HG02678 (cell line): ENCODE measurements around the gene AGBL4.
A peak's percentile ranks its signal among the peaks of the same experiment; 100 is the strongest.

Experiments
- ATAC-seq: cut with Tn5 transposase; IDR thresholded peaks from one replicate; pipeline ENCODE4 v1.9.1; 2021; ENCODE audit warnings: mild to moderate bottlenecking, moderate library complexity; ENCODE audit not compliant: unreplicated experiment

Gene AGBL4

GRCh38 chr1:48916130-48917069 is 1107.4 kb downstream of the AGBL4 start:
- ATAC-seq = no peak

GRCh38 chr1:48908606-48909005 is 1115.1 kb downstream of the AGBL4 start:
- no peak for ATAC-seq

- no peak for ATAC-seq
Measured at GRCh38 chr1:48906729-48907128, 1117.0 kb downstream of the AGBL4 start.

GRCh38 chr1:48906164-48906563 is 1117.6 kb downstream of the AGBL4 start:
- no peak for ATAC-seq

GRCh38 chr1:48903291-48903690 is 1120.5 kb downstream of the AGBL4 start:
- no peak for ATAC-seq

DNA sequence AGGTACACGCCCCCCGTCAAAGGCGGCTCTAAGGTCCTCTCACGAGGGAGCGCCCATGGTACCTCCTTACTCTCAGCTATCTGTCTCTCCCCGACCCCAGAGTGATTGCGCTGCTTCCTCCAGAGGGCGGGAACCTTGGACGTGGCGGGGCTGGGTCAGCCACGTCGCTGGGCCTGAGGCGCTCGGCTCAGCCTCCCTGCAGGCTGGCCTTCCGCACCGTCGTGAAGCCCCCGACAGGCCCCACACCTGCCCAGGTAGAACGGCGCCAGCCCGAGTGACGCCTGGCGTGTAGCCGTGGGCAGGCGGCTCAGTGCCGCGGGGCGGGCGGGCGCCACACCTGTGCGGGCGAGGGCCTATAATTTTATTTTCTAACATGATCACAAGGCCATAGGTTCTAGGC is 1124.9 kb downstream of the AGBL4 start:
- no peak for ATAC-seq

GRCh38 chr1:48889615-48890014 is 1134.1 kb downstream of the AGBL4 start:
- no peak for ATAC-seq

DNA sequence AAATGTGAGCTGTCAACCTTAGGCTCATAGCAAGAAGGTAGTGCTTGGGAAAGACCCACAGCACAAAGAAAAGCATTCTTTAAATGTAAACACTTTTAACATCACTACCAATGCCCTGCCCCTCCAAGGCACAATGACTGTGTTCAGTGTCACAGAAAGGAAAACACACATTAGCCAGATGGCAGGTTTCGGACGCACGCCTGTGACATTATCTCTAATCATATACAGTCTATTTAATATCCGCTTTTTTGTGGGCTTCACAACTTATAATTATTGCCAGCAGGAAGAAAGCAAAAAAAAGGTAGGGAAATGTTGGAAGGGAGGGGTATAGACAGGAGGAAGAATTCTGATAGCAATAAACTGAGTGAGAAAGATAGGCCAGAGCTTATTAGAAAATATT is 1134.7 kb downstream of the AGBL4 start:
- ATAC-seq = no peak

DNA sequence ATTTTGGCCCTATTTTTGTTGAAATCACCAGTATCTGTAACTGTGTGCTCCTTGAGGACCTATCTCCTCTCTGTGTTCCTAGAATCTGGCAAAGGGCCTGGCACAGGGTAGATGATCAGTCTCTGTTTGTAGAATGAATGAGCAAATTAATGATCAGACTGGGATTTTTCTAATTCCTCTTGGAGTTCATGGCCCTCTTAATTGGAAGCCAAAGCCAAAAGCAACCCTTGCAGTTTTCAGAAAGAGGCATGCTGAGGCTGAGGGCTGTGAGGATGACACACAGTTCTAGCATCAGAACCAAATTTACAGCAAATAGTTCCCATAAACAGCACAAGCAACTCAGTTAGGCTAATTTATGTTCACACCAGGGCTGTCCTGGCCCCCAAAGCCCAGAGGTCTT is 1136.0 kb downstream of the AGBL4 start:
- no peak for ATAC-seq

- no peak for ATAC-seq
Measured at GRCh38 chr1:48882020-48882419, 1141.7 kb downstream of the AGBL4 start.

GRCh38 chr1:48878191-48878940 is 1145.4 kb downstream of the AGBL4 start:
- no peak for ATAC-seq

GRCh38 chr1:48876330-48876785 is 1147.4 kb downstream of the AGBL4 start:
- ATAC-seq = no peak

DNA sequence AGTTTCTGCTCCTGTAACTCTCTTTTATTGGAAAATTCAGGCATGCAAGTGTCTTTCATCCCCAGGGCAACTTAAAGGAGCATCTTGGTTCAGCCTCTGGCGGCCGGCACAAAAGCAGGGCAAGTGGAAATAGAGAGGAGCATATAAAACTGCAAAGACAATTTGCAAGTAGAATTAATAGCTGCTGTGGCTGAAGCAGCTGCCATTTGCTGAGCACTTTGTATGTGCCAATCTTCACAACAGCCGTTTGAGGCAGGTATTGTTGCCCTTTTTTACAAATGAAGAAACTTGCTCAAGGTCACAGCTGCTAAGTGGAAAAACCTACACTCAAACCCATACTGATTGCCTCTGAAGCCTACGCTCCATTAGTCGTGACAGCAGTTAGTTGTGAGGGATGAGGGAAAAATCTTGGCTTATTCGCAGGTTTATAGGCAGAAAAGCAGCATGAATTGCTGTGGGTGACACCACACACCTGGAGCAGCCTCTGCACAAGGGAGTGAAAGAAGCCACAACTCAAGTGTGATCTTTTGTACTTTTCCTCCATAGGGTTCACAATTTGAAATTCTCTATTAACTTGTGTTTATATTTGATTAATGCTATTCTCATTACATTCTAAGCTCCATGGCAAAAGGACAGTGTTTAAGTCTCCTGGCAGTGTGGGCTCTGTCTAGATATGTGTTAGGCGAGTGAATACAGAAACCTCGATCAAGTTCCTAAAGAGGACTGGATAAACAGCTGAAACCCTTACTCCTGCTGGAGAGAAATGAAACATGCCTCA is 1148.0 kb downstream of the AGBL4 start:
- ATAC-seq = no peak

- ATAC-seq = no peak
Measured at GRCh38 chr1:48873944-48874343, 1149.8 kb downstream of the AGBL4 start.

DNA sequence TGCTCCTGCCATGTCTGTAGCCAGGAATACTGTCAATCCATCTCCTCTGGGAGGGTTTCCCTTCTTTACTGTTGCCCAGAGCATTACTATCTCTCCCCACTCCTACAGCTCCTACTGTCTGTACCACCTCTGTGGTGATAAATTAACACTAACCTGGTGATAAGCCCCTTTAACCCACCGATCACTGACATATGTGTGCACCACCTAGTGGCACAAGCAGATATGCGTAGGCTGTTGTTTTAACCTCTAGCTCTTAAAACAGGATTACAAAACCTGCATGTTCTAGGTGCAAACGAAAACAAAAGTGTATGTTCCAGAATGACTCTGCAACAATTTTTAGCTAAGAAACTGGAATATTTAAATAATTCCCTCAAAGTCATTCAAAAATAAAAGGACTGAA is 1153.2 kb downstream of the AGBL4 start:
- peak; percentile 62 for ATAC-seq

GRCh38 chr1:48869116-48869893 is 1154.4 kb downstream of the AGBL4 start:
- ATAC-seq = no peak

DNA sequence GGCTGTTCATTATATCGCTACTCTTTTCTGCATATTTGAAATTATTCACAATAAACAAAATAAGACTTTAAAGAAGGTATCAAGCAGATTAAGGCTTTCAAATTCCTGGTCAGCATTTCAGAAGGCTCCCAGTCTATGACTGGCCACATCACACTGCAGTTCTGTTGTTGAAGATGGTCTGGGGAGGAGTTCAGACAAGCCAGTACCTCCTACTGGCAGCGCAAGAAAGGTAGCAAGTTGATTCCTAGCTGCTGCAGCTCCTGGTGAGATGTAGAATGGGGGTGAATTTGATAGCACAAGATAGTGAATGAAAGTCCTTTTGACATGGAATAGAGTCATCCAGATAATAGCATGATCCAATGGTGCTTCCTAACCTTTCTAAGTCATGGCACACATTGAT is 1158.8 kb downstream of the AGBL4 start:
- ATAC-seq = no peak

DNA sequence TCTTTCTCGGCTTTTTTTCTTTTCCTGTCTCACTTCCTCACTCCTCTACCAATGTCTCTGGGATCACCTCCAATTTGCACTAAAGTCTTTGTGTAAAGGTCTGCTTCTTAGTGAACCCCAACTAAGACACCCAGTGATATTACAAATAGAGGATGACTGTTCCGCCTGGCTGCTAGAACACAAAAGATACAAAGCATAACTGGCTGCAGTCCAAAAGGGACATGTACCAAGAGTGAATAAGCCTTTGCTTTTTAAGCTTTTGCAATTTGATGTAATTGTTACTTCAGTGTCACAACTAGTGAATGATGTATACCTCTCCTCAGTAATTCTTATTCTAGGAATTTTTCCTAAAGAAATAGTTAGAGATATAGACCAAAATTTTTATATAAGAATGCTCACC is 1164.3 kb downstream of the AGBL4 start:
- ATAC-seq = no peak

DNA sequence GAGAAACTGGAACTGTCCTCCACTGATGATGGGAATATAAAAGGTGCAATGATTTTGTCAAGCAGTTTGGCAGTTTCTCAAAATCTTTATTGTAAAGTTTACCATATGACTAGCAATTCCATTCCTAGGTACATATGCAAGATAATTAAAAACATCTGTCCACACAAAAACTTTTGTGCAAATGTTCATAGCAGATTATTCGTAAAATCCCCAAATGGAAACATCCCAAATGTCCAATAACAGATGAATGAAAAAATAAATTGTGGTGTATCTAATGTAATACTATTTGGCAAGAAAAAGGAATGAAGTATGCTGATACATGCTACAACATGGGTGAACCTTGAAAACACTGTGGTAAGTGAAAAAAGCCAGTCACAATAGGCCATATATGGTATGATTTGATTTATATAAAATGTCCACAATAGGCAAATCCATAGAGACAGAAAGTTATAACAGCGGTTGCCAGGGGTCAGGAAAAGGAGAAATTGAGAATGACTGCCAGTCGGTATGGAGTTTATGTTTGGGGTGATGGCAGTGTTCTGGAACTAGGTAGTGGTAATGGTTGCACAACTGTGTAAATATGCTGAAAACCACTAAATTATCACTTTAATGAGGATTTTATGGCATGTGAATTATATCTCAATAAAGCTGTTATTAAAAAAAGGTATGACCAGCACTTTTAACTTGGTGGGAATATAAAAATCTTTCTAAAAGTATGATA is 1165.4 kb downstream of the AGBL4 start:
- no peak for ATAC-seq

DNA sequence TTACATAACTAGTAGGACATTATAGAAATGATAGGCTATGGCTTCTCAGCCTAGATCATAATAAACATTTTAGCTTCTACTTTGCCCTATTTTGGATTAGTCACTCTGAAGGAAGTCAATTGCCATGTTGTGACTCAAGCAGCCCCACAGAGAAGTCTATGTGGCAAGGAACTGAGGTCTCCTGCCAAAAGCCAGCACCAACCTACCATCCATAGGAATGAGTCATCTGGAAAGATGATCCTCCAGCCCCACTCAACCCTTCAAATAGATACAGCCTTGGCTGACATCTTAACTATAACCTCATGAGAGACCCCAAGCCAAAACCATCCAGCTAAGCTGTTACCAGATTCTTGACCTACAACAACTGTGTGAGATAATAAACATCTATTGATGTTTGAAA is 1170.7 kb downstream of the AGBL4 start:
- no peak for ATAC-seq
